HG02759 (cell line): ENCODE measurements around the gene LRP1B.
"Not testable (repeated sequence)": the region's sequence is repeated elsewhere in the genome, so short reads cannot be mapped to it uniquely, and the experiment has no call there.

Experiments used
- ATAC-seq: cut with Tn5 transposase; IDR thresholded peaks from one replicate; pipeline ENCODE4 v1.9.1; 2021; ENCODE audit warnings: mild to moderate bottlenecking, moderate library complexity; ENCODE audit not compliant: unreplicated experiment

LRP1B gene

GRCh38 chr2:141906678-141907077, 224.1 kb downstream of the LRP1B start:
- ATAC-seq, result no peak

- ATAC-seq, result no peak
Measured at GRCh38 chr2:141900826-141901225, 230.0 kb downstream of the LRP1B start.

GRCh38 chr2:141899740-141900139, 231.1 kb downstream of the LRP1B start:
- ATAC-seq, result no peak

- no peak for ATAC-seq
Measured at GRCh38 chr2:141889788-141890187, 241.0 kb downstream of the LRP1B start.

GRCh38 chr2:141888987-141889555, 241.7 kb downstream of the LRP1B start:
- ATAC-seq, result no peak

GRCh38 chr2:141887363-141887762, 243.5 kb downstream of the LRP1B start:
- no peak for ATAC-seq

- ATAC-seq, result no peak
Measured at GRCh38 chr2:141878016-141878415, 252.8 kb downstream of the LRP1B start.

- no peak for ATAC-seq
Measured at GRCh38 chr2:141871913-141872634, 258.7 kb downstream of the LRP1B start.

- ATAC-seq, result no peak
Measured at GRCh38 chr2:141869572-141869971, 261.2 kb downstream of the LRP1B start.

- ATAC-seq, result no peak
Measured at GRCh38 chr2:141863964-141864363, 266.9 kb downstream of the LRP1B start.

- no peak for ATAC-seq
Measured at GRCh38 chr2:141856215-141856919, 274.4 kb downstream of the LRP1B start.

- ATAC-seq, result no peak
Measured at GRCh38 chr2:141848191-141848590, 282.6 kb downstream of the LRP1B start.

GRCh38 chr2:141844231-141844630, 286.6 kb downstream of the LRP1B start:
- no peak for ATAC-seq

GRCh38 chr2:141835103-141835502, 295.7 kb downstream of the LRP1B start:
- ATAC-seq, result no peak

- no peak for ATAC-seq
Measured at GRCh38 chr2:141828761-141829160, 302.1 kb downstream of the LRP1B start.

GRCh38 chr2:141824790-141825189, 306.0 kb downstream of the LRP1B start:
- no peak for ATAC-seq

GRCh38 chr2:141820893-141821292, 309.9 kb downstream of the LRP1B start:
- no peak for ATAC-seq

GRCh38 chr2:141815320-141815719, 315.5 kb downstream of the LRP1B start:
- not testable (repeated sequence) for ATAC-seq

GRCh38 chr2:141814150-141814549, 316.7 kb downstream of the LRP1B start:
- no peak for ATAC-seq

GRCh38 chr2:141810148-141810547, 320.7 kb downstream of the LRP1B start:
- ATAC-seq, result no peak

GRCh38 chr2:141806090-141806489, 324.7 kb downstream of the LRP1B start:
- no peak for ATAC-seq

GRCh38 chr2:141805302-141805701, 325.5 kb downstream of the LRP1B start:
- ATAC-seq, result no peak
